Activated CD4-positive, alpha-beta T cell treated with anti-CD3 and anti-CD28 coated beads, Interleukin-2, amount 50 U/mL, for 24 hours (primary cell): ENCODE data around the gene NUDT21.
"Not testable (repeated sequence)": the region's sequence is repeated elsewhere in the genome, so short reads cannot be mapped to it uniquely, and the experiment has no call there.

ENCODE experiments used
- DNase-seq, 2 donors: peaks; one replicate each; pipeline ENCODE4 v3.0.0-alpha.2; 2020; ENCODE audit warnings: low read depth in 1 of 2, low spot score in 1 of 2

The NUDT21 gene

DNA sequence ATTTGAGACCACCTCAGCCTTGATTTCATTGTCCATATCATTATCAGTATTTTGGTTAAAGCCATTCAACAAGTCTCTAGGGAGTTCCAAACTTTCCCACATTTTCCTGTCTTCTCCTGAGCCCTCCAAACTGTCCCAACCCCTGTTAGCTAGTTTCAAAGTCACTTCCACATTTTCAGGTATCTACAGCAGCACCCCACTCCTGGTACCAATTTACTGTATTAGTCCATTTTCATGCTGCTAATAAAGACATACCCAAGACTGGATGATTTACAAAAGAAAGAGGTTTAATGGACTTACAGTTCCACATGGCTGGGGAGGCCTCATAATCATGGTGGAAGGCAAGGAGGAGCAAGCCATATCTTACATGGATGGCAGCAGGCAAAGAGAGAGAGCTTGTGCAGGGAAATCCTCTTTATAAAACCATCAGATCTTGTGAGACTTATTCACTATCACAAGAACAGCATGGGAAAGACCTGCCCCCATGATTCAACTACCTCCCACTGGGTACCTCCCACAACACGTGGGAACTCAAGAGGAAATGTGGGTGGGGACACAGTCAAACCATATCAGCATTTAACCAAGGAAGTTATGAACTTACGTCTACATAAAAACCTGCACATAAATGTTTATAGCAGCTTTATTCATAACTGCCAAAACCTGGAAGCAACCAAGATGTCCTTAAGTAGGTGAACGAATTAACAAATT lies 70.2 kb downstream of the NUDT21 start:
- not testable (repeated sequence) for DNase-seq
